ENCODE results near the gene SMIM44. TPM values are rescaled to one million over a fixed set of nuclear protein-coding genes. Genes with fewer than 3 reads are reported as not detected.

SMIM44 gene
- total and polyA plus RNA-seq, 2 donors (not counting 1 experiment from before 2014, with no cell fraction given), result not detected

DNA sequence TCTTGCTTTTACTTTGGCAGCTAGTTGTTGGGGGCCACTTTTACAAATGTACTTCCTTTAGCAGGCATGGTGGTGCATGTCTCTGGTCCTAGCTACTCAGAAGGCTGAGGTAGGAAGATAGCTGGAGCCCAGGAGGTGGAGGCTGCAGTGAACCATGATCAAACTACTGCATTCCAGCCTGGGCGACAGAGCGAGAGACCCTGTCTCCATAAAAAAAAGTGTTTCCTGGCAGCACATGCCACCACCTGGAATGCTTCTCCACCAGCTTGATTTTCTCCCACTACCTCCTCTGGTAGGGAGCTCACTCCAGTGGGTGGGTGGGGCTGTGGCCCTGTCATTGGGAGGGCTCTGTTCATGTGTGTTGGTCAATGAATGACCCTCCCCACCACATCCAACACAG lies 35.4 kb upstream of the SMIM44 start:
- ChIA-PET POLR2A (no interaction called here), CTCF (interaction anchor here (0.8 kb wide), 1 partner anchor 85 kb away, joined by 3 read pairs; no protein-coding TSS in a partner anchor)
- ATAC-seq (ENCODE audit: low read depth), result no peak
- Histone ChIP-seq H3K4me1 (ENCODE audit: control insufficient read depth in 2 of 2, insufficient read depth in 2 of 2, low read length in 2 of 2) (peaks cover 10 to 31% of the 10 kb centered on the region in 2 donors), H3K79me2 (ENCODE audit: control insufficient read depth, insufficient read depth, low read length) (peaks cover 98% of the 10 kb centered on the region), H3K4me3 (ENCODE audit: control extremely low read depth in 1 of 5, extremely low read depth in 1 of 5, insufficient read depth in 1 of 5, low read depth in 2 of 5, low read length in 4 of 5) (no peak overlapping the region), H3K9ac (ENCODE audit: low read length) (no peak overlapping the region), H3K36me3 (replicated peaks in 1 of 2; ENCODE audit: control extremely low read depth in 1 of 2, control insufficient read depth in 1 of 2, extremely low read depth in 1 of 2, insufficient read depth in 2 of 2, low read length in 1 of 2) (peaks cover 0 to 38% of the 10 kb centered on the region in 2 experiments), H2AFZ (ENCODE audit: insufficient read depth, low read depth, low read length, poor library complexity, severe bottlenecking) (no peak overlapping the region), H3K27me3 (replicated peaks in 1 of 4; ENCODE audit: control extremely low read depth in 1 of 4, control insufficient read depth in 3 of 4, insufficient read depth in 4 of 4, low read length in 3 of 4) (no peaks in the 10 kb centered on the region), H4K20me1 (ENCODE audit: control insufficient read depth, insufficient read depth, low read length, poor library complexity, severe bottlenecking) (peaks cover 97% of the 10 kb centered on the region), H3K9me3 (ENCODE audit: control extremely low read depth in 1 of 3, control insufficient read depth in 2 of 3, insufficient read depth in 1 of 3, low read length in 2 of 3) (peaks cover 0 to 5% (median 0%) of the 10 kb centered on the region in 3 donors), H3K27ac (ENCODE audit: low read length in 2 of 2) (no peak overlapping the region), H3K4me2 (replicated peaks; ENCODE audit: low read depth, low read length, poor library complexity, severe bottlenecking) (no peak overlapping the region)
- Mint-ChIP-seq H3K4me1 (peaks cover 44% of the 10 kb centered on the region), H3K27me3 (no peaks in the 10 kb centered on the region), H3K27ac (peak overlapping the region; percentile 50), H3K4me3 (no peak overlapping the region), H3K9me3 (ENCODE audit: insufficient read depth) (no peaks in the 10 kb centered on the region)
- intact Hi-C loops (cut with micrococcal nuclease), result loop anchor here (5.0 kb wide), 1 partner anchor 34 kb away; no protein-coding TSS in a partner anchor
- TF ChIP-seq EZH2 (IDR thresholded peaks at IDR 0.05; ENCODE audit: borderline replicate concordance, insufficient read depth, low read depth, low read length, poor library complexity, severe bottlenecking), result no peak
- DNase-seq, result no peak
- no CpG with 5 or more reads among the region's 2 CpGs for WGBS (ENCODE audit: insufficient coverage)

GRCh38 chr19:3518255-3518654 lies 35.0 kb upstream of the SMIM44 start:
- peaks cover 10 to 31% of the 10 kb centered on the region in 2 donors for H3K4me1 ChIP-seq (ENCODE audit: control insufficient read depth in 2 of 2, insufficient read depth in 2 of 2, low read length in 2 of 2)
- ChIA-PET POLR2A (no interaction called here), CTCF (interaction anchor here (0.7 to 0.8 kb wide), 2 partner anchors 85 to 740 kb away, joined by 3 read pairs; no protein-coding TSS in a partner anchor)
- Mint-ChIP-seq H3K9me3 (ENCODE audit: insufficient read depth) (no peaks in the 10 kb centered on the region), H3K27ac (peak overlapping the region; percentile 32), H3K4me1 (peaks cover 46% of the 10 kb centered on the region), H3K4me3 (no peak overlapping the region), H3K27me3 (no peaks in the 10 kb centered on the region)
- no peak overlapping the region for H3K9ac ChIP-seq (ENCODE audit: low read length)
- no peak overlapping the region for H3K27ac ChIP-seq (ENCODE audit: low read length in 2 of 2)
- peaks cover 98% of the 10 kb centered on the region for H3K79me2 ChIP-seq (ENCODE audit: control insufficient read depth, insufficient read depth, low read length)
- intact Hi-C loops (cut with micrococcal nuclease), result loop anchor here (5.0 kb wide), 1 partner anchor 34 kb away; no protein-coding TSS in a partner anchor
- peaks cover 0 to 35% of the 10 kb centered on the region in 2 experiments for H3K36me3 ChIP-seq (replicated peaks in 1 of 2; ENCODE audit: control extremely low read depth in 1 of 2, control insufficient read depth in 1 of 2, extremely low read depth in 1 of 2, insufficient read depth in 2 of 2, low read length in 1 of 2)
- ATAC-seq (ENCODE audit: low read depth) (no peak), DNase-seq (no peak)
- H2AFZ ChIP-seq (ENCODE audit: insufficient read depth, low read depth, low read length, poor library complexity, severe bottlenecking), result no peak overlapping the region
- peaks cover 0 to 5% (median 0%) of the 10 kb centered on the region in 3 donors for H3K9me3 ChIP-seq (ENCODE audit: control extremely low read depth in 1 of 3, control insufficient read depth in 2 of 3, insufficient read depth in 1 of 3, low read length in 2 of 3)
- peaks cover 97% of the 10 kb centered on the region for H4K20me1 ChIP-seq (ENCODE audit: control insufficient read depth, insufficient read depth, low read length, poor library complexity, severe bottlenecking)
- no peaks in the 10 kb centered on the region for H3K27me3 ChIP-seq (replicated peaks in 1 of 4; ENCODE audit: control extremely low read depth in 1 of 4, control insufficient read depth in 3 of 4, insufficient read depth in 4 of 4, low read length in 3 of 4)
- no peak overlapping the region for H3K4me3 ChIP-seq (ENCODE audit: control extremely low read depth in 1 of 5, extremely low read depth in 1 of 5, insufficient read depth in 1 of 5, low read depth in 2 of 5, low read length in 4 of 5)
- 96% methylated on average over 10 of the region's 10 CpGs for WGBS (ENCODE audit: insufficient coverage)
- H3K4me2 ChIP-seq (replicated peaks; ENCODE audit: low read depth, low read length, poor library complexity, severe bottlenecking), result no peak overlapping the region
- TF ChIP-seq CTCF (IDR thresholded peaks at IDR 0.05) (no peak), EZH2 (IDR thresholded peaks at IDR 0.05; ENCODE audit: borderline replicate concordance, insufficient read depth, low read depth, low read length, poor library complexity, severe bottlenecking) (no peak)

Data from B cell (primary cell).